Brain microvascular endothelial cell (primary cell): ENCODE data around the gene ASCC3.

ENCODE experiments used
- DNase-seq: peaks from one replicate; pipeline ENCODE4 v3.0.0-alpha.2; 2020
- H3K27ac ChIP-seq: fragments of 250-450 bp; sonication (Bioruptor Pico); 2 replicates; pipeline ENCODE4 v1.5.1; 2020; ENCODE audit warnings: mild to moderate bottlenecking, moderate library complexity
- H3K27me3 ChIP-seq: fragments of 250-450 bp; sonication (Bioruptor Pico); replicated peaks from 2 replicates; pipeline ENCODE4 v1.5.1; 2020; ENCODE audit warnings: mild to moderate bottlenecking
- H3K36me3 ChIP-seq: fragments of 250-450 bp; sonication (Bioruptor Pico); replicated peaks from 2 replicates; pipeline ENCODE4 v1.5.1; 2020; ENCODE audit warnings: mild to moderate bottlenecking
- H3K4me3 ChIP-seq: 2 replicates; pipeline ENCODE4 v1.5.1; 2011; ENCODE audit warnings: low read depth, mild to moderate bottlenecking, control low read depth, low read length, moderate library complexity
- CTCF ChIP-seq: IDR thresholded peaks from 2 replicates; pipeline ENCODE4 v1.5.1; 2011; ENCODE audit warnings: low read depth, mild to moderate bottlenecking, moderate library complexity, low read length, control low read depth, inconsistent platforms; ENCODE audit errors: missing control alignments
- in situ Hi-C: cut with HindIII; loops from 2 replicates; pipeline ENCODE4 v1.10.0; 2017; ENCODE audit warnings: low sequenced_read_pairs, low pct_ligation_motif_present

ASCC3 gene

GRCh38 chr6:100504786-100505737, 376.1 kb downstream of the ASCC3 start:
- Histone ChIP-seq H3K27me3 (no peaks in the 10 kb centered on the region), H3K36me3 (peaks cover 5% of the 10 kb centered on the region), H3K4me3 (no peak overlapping the region), H3K27ac (peak overlapping the region; percentile 44)
- in situ Hi-C loops: no loop called here
- TF ChIP-seq CTCF: peak; percentile 26
- DNase-seq: peak; percentile 89

GRCh38 chr6:100503043-100503705, 378.0 kb downstream of the ASCC3 start:
- Histone ChIP-seq H3K27ac (no peak overlapping the region), H3K27me3 (no peaks in the 10 kb centered on the region), H3K36me3 (no peaks in the 10 kb centered on the region), H3K4me3 (no peak overlapping the region)
- in situ Hi-C loops: no loop called here
- TF ChIP-seq CTCF: no peak
- DNase-seq: no peak

- no peaks in the 10 kb centered on the region for H3K27me3 ChIP-seq
Measured at GRCh38 chr6:100493206-100493888, 387.8 kb downstream of the ASCC3 start.

GRCh38 chr6:100491952-100492670, 389.0 kb downstream of the ASCC3 start:
- in situ Hi-C loops: no loop called here
- Histone ChIP-seq H3K4me3 (no peak overlapping the region), H3K27me3 (no peaks in the 10 kb centered on the region), H3K36me3 (no peaks in the 10 kb centered on the region), H3K27ac (no peak overlapping the region)
- no peak for TF ChIP-seq CTCF
- DNase-seq: no peak

More at GRCh38 chr6:100493206-100493888, 387.8 kb downstream of the ASCC3 start:
- Histone ChIP-seq H3K4me3 (no peak overlapping the region), H3K36me3 (no peaks in the 10 kb centered on the region), H3K27ac (no peak overlapping the region)
- in situ Hi-C loops: no loop called here
- no peak for DNase-seq
- no peak for TF ChIP-seq CTCF

- no peak overlapping the region for H3K4me3 ChIP-seq
- no peaks in the 10 kb centered on the region for H3K27me3 ChIP-seq
- in situ Hi-C loops: no loop called here
- TF ChIP-seq CTCF: no peak
- no peak for DNase-seq
- H3K36me3 ChIP-seq: no peaks in the 10 kb centered on the region
- H3K27ac ChIP-seq: no peak overlapping the region
Measured at GRCh38 chr6:100490065-100490464, 391.1 kb downstream of the ASCC3 start.
